ENCODE data around the gene TELO2.

DNA sequence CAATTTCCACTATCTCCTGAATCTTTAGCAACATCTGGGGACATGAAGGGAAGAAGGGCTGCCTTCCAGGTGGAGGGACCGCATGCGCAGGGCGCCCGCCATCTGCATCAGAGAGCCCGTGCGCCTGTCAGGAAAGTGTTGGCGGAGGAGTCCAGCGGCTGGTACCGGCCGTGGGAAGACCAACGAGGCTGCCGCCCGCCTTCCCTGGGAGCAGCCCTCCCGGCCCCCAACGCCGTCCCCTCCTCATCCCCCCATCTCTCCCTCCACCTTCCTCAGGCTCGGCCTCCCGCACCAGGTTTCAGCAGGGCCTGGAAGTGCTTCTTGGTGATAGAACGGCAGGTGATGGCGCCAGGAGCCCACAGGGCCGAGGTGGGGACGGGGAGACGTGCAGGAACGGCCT, 27.1 kb upstream of the TELO2 start:
- no peak for TF ChIP-seq EP300 (IDR thresholded peaks at IDR 0.05)
- TF ChIP-seq, protein P1, sequence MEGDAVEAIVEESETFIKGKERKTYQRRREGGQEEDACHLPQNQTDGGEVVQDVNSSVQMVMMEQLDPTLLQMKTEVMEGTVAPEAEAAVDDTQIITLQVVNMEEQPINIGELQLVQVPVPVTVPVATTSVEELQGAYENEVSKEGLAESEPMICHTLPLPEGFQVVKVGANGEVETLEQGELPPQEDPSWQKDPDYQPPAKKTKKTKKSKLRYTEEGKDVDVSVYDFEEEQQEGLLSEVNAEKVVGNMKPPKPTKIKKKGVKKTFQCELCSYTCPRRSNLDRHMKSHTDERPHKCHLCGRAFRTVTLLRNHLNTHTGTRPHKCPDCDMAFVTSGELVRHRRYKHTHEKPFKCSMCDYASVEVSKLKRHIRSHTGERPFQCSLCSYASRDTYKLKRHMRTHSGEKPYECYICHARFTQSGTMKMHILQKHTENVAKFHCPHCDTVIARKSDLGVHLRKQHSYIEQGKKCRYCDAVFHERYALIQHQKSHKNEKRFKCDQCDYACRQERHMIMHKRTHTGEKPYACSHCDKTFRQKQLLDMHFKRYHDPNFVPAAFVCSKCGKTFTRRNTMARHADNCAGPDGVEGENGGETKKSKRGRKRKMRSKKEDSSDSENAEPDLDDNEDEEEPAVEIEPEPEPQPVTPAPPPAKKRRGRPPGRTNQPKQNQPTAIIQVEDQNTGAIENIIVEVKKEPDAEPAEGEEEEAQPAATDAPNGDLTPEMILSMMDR (IDR thresholded peaks at IDR 0.05): no peak
- TF ChIP-seq POLR2A (IDR thresholded peaks at IDR 0.05): no peak
